GM19397 (cell line): ENCODE measurements around the gene PLEKHH1.

Experiments used
- ATAC-seq: cut with Tn5 transposase; IDR thresholded peaks from one replicate; pipeline ENCODE4 v1.9.1; 2021; ENCODE audit warnings: mild to moderate bottlenecking, moderate library complexity; ENCODE audit not compliant: unreplicated experiment

The PLEKHH1 gene

DNA sequence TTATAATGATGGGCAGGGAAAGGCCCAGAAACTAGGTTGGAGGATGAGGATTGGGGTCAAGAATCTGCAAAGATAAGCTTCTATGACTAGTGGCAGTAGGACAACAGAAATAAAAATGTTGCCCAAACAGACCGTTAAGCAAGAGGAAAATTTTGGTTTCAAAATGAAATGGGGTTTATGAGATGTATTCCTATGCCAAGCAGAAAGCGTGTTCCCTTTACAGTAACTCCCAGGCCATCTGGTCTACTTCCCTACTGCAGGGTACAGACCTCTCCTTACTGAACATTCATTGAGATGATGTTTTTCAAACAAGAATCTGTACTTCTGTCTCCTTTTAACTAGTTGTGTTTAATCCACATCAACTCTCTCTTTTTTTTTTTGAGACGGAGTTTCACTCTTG, 24.1 kb upstream of the PLEKHH1 start:
- no peak for ATAC-seq

DNA sequence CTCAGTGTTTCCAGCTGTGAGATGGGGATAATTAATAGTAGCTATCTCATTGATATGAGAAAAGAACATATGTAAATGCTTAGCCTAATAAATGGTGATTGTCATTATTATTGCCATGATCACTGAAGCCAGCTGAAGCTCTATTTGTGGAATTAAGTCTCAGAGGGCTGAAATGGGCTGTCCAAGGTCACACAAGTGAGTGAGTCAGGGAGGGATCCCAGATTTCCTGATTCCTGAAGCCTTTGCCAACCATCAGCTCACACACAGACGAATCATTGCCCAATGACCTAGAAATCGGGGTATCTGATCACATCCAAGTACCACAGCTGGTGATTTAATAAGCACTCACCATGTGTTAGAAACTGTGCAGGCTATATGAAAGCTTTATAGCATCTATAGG, 23.0 kb upstream of the PLEKHH1 start:
- no peak for ATAC-seq

DNA sequence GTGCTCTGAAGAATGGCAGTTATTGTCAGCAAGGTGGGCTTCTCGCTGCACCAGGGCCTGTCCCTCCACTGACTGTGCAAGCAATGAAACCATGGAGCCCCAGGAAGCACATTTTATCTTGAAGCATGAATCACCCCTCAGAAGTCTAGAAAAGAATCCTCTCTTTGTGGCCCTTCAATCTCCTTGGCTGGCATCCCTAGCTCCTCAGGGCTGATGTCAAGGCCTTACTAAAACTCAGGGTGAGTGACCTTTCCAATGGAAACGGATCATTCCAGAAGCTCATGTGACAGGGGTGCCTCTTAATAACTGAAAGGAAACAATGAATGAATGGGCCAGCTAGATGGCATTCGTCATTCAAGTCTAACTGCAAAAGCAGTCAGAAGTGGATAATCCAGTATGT, 22.3 kb upstream of the PLEKHH1 start:
- no peak for ATAC-seq

DNA sequence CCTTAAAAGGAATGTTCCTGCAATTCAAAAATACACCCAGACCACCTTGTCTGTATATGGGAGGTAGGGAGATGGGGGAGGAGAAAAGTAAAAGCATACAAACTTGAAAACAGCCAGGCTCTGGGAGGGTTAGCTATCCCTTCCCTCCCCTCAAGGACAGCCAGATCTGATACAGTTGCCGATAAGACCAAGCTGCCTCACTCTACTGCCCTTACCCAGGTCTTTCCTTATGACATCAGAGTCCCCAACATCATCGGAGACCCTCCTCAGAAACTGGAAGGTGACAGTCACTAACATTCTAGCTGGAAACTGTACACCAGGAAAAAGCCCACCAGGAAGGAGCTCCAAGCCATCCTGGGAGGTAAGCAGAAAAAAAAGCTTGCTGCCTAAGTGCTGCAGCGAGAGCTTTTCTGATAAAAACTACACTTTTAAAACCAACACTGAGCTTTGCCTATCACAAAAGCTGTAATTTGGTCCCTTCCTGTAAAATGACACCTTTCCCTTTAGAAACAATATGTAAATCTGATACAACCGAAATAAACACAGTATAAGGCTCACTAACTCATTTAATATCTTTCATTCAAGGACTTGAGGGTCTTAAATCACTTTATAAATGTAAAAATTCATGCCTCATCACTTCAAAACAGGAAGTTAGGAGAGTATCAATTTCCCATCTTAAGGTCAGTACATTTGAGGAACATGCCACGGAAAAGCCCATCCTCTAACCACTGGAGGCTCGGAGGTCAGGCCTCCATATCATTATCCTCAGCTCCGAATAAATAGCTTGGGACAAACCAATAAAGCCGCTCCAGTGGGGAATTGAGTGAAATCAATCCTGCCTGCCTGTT, 20.4 kb upstream of the PLEKHH1 start:
- no peak for ATAC-seq

DNA sequence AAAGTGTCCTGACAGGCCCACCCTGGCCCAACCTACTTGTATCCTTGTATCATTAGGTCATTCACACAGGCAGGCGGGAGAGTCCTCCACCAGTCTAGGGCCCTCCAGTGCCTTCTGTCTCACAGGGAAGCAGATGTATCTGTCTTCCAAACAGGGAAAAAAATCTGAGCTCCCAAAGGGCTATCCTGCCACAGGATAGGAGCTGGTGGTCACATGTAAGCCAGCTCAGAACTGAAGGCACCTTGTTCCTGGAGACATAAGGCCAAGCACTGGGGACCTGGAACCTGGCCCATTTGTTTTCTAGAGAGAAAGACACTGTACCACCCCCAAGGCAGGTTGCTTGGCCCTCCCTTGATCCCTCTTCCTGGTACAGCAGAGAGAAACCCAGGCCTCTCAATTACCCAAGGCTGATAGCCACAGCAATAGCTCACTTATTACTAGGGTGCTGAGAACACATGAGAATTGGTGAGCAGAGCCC, 19.4 kb upstream of the PLEKHH1 start:
- ATAC-seq = no peak

DNA sequence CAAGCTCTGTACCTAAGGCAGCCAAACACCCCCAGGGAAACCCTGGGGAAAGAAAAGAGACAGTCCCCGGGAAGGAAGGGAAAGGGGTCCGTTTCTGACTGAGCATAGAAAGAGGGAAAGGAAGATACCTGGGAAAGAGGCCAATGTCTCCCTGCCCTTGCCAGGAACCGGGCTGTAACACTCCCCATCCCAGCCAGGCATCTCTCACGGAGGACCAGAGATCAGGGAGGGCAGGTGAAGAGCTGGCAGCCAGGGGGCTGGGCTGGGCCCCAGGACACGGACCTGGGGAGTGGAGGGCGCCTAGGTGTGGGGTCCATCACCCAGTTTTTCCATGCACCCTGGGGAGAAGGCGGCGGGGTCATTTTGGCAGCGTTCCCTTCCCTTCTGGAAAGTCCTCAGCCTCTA, 18.9 kb upstream of the PLEKHH1 start:
- no peak for ATAC-seq

DNA sequence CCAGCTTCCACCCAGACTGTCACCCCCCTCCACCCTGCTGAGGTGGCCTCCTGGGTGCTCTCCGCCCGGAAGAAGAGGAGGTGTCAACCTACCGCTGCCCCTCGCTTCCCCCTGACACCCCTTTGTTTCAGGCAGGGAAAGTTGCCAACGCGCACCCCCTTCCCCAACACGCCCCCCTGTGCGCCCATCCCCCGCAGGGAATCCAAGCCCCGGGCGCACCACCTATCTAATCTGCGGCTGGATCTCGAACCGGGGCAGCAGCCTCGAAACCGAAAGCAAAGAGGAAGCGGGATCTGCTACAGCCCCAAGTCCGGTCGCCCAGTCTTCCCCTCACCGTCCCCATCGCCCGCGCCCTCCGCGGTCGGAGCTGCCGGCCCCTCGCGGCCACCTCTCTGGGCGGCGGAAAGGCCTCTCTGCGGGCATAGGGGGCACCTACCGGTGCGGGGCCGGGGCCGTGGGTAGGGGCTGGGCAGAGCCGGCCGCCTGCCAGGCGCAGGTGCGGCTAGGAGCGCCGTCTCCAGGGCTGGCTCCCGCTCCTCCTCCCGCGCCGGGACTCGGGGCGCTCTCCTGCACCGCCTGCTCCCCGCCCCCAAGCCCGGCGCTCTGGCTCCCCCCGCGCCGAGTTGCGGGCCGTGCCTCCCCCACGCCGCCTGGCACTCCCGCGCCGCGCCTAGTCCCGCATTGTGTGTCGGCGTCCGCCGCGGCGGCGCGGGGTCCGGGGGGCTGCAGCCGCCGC, 18.3 kb upstream of the PLEKHH1 start:
- peak; percentile 43 for ATAC-seq

DNA sequence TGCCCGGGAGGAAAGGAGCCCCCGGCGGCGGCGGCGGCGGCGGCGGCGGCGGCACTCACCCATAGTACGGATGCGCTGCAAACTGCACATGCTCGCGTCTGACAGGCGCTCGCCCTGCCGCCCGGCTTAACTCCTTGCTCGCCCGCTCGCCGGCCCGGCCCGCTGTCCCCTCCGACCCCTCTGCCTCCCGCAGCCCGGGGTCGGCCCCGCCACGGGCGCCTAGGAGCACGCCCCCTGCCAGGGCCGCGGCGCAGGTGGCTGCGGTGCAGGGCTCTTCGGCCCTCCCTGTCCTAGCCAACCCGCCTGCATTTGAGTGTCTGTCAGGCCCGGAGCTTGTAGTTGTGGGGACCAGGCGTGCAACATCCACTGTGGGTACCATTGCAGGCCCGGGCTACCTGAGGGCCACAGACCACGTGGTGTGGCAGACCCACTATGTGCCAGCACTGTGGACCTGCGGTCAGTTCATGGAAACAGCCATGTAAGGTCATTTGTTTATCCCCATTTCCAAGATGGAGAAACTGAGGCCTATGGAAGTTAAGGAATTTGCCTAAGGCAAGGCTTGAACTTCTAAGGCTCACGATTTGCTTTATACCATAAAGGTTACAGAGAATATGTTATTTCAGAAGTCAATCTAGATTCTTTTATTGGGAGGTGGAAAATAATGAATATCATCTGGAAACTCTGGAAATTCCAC, 17.6 kb upstream of the PLEKHH1 start:
- ATAC-seq = peak; percentile 41

DNA sequence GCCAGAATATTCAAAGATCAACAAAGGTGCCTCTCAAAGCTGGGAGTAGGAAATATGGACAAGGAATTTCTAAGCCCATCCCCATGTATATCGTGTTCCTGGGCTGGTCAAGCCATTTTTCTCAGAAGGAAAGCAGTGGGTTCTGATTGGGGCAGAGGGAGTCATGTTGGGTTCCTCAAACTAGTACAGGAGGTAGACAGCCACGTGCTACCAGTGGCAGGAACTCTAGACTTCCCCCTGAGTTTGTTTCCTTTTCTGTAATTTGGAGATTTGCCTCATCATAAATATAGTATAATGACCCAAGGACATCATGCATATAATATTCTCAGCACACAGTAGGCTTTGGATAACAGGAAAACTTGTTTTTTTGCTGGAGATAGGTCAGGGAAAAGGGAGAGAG, 16.4 kb upstream of the PLEKHH1 start:
- ATAC-seq = no peak

DNA sequence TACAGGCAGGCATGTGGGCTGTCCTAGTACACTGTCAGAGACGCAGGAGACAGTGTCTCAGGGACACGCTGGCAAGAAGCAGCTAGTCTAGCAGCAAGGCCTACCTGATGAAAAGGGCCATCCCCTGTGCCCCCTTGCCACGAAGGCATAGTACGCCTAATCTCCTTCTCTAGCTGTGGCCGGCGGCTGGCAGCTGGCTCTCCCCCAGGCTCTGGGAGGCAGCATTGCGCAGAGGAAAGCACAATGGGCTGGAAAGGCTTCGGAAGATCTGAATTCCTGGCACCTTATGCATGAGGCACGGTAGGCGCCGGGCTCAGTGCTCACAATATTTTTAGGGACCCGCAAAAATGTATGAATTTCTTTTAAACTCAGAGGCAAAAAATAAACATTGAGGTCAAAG, 16.0 kb upstream of the PLEKHH1 start:
- no peak for ATAC-seq

DNA sequence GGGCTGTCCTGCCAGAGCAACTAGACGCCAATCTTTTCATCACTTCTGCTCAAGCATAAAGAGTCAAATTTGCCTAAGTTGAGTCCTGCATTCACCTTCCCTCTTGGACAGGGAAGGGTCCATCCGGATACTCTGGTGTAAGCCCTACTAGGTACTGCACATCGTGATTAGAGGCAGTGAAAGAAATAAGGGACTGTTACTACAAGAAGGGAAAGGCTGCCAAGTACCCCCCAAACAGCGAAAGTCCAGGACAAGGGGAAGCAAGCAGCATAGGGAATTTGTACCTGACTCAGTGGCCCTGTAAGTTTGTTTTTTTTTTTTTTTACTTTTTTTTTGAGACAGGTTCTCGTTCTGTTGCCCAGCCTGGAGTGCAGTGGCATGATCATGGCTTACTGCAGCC, 13.7 kb upstream of the PLEKHH1 start:
- no peak for ATAC-seq

DNA sequence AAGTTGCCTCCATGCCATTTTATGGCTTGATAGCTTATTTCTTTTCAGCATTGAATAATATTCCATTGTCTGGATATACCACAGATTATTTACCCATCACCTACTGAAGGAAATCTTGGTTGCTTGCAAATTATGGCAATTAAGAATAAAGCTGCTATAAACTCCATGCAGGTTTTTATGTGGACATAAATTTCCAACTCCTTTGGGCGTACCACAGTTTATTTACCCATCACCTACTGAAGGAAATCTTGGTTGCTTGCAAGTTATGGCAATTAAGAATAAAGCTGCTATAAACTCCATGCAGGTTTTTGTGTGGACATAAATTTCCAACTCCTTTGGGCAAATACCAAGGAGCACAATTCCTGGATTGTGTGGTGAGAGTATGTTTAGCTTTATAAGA, 12.6 kb upstream of the PLEKHH1 start:
- ATAC-seq = no peak

DNA sequence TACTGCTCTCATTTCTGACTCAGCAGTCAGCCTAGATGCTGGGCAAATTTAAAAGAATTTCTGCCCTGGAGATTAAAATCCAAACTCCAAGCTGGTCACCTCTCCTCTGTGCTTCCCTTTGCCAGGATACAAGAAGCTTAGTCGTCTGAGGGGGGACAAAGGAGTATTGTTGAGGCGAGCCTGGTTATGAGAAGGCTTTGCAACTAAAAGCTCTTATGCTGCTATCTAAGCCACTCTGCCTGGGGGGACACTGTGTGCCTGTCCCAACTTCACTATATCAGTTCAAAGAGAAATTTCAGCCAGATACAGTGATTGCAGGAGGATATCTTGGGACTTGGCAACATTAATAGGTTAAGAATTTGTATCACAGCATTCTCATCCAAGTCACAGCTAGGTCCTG, 10.8 kb upstream of the PLEKHH1 start:
- no peak for ATAC-seq

DNA sequence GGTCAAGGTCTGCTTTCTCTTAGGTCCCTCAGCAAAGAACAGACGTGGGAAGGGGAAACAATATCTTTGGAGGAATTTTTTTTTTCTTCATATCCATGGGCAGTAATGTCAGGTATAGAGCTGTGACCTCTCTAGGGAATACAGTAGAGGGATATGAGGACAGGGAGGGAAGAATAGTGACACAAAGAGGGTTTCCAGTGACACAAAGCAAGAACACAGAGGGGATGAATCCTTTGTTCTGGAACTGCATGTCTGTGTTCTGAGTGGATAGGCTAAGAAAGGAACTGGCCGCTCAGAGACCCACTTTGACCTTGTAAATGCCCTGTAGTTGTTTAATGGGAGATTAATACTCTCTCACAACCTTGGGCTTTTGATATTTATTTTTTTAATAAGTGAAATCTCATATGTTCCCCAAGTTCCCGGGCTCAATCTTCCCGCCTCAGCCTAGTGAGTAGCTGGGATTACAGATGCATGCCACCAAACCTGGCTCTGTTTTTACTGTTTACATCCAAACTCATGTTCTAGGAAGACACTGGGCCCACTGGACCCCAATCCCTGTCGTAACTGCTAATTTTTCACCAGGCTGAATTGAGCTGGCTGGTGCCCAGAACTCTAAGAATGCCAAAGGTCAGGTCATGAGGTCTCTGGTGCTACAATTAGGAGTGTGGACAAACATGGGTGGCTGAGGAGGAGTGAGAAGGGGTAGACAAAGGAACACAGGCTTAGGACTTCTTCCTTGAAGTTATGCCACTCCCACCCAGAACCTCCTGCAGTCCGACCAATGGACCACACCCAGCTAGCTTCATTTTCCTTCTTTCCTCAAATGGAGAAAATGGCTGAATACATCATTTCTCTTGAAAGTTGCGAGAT, 9.1 kb upstream of the PLEKHH1 start:
- ATAC-seq = no peak

DNA sequence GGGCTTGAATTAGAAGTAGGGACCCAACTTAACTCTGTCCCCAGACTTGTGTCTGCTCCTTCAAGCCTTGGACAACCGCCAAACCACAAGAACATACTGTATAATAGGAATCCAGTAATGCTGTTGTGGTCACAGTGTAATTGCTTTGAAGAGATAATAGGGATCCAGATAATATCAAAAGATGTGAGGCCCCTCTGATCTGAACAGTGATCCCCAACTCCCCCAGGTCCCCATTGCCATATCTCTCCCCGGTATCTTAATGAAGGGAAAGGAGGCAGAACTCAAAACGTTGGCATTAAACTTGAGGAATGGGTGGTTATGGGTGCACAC, 8.5 kb upstream of the PLEKHH1 start:
- ATAC-seq = no peak

DNA sequence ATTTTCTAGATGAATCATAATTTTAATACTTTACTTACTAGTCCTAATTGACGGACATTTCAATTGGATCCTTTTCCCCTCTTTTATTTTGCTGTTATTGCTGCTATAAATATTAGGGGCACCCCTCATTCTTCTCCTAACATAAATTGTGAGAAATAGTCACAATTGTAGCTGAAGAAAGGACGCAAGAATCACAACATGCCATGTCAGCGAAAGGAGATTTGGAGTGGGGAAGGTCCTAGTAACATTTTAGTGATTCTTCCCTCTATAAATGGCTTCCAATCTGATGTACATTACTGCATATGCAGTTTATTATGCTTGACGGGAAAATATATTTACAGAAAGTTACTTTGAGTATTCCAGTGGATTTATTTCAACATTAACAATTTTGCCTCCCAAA, 7.7 kb upstream of the PLEKHH1 start:
- no peak for ATAC-seq

DNA sequence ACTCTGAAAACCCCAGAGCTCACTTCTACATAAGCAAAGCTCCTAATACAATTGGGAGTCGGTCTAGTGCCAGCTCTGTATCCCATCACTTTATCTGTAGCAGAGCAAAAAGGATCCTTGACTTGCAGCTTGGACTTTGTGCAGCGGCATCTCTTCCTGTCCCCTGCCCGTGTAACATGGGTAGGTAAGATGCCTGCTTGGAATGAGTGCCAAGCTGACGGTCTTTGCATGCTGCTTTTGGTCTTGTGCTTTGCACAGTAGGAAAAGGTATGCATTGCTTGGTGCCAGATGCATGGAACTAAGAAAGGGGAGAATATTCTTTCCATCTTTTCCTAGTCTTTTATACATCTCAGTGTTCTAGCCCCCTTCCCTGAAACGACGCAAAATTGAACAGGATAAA, 6.9 kb upstream of the PLEKHH1 start:
- no peak for ATAC-seq

DNA sequence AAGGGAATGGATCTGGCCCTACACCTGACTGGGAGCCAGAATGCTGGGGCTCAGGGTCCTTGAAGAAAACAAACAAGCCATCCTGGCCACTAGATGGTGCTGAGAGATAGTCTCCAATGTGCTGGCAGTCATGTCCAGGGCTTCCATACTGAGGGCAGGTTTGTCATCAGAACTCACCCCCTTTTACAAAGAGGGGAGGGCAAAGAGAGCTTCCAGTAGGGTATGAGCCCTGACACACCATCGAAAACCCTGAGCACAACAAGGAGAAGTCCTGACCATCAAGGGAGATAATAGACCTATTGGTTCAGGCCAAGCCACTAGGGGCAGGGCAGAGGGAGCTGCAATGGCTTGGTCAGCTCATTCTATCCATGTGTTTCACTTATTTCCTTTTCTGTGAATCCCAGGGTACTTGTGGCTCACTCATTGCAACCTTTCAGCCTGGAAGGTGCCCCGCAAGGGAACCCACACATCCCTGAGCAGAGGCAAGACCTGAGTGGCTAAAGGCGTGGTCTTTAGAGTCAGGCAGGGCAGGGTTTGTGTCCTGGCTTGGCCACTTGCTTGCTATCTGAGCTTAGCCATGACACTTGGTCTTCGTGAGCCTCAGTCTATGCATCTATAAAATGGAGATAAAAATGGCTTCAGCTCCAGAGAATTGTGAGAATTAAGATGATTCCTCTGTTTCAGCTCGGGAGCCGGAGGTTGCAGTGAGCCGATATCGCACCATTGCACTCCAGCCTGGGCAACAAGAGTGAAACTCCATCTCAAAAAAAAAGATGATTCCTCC, 6.2 kb upstream of the PLEKHH1 start:
- ATAC-seq = no peak

DNA sequence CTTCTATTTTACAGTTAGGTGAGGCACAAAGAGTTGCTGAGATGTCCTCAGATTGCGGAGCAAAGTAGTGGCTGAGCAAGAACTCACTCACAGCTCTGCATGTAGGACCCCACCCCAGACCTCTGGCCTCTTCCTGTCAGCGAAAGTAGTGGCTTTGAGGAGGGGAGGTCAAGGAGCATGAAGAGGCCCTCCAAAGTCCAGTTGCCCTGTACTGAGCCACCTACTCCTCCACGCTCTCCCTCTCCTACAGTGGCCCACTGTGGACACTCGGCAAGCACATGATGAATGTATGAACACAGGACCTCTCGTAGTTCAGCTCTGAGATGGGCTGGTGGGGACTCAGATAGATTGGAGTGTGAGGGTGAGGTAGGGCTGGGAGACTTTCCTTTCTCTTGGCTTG, 5.3 kb upstream of the PLEKHH1 start:
- no peak for ATAC-seq

DNA sequence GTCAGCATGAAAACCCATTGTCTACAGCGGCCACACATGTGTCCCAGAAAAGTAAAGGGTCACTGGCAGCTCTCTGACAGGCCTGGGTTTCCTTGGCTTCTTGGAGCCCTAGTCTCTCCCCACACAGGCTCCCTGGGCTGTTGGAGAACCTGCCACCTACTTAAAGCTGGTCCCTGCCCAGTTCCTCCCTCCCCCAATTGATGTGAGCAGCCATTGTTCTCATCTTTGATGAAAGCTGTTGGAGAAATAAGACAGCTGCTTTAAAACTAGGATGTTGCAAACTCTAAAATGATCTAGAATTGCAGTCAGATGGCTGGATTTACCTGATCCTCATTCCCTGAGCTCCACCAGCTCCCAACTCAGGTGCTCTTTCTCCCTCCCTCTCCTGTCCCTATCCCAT, 4.8 kb upstream of the PLEKHH1 start:
- no peak for ATAC-seq
